ENCODE measurements around the gene PHRF1. TPM values are rescaled to one million over a fixed set of nuclear protein-coding genes. Genes with fewer than 3 reads are reported as not detected.
A peak's percentile ranks its signal among the peaks of the same experiment; 100 is the strongest.

Gene PHRF1
- total and polyA plus RNA-seq, 4 donors: 2.4 to 25.2 (median 18.8) TPM

- TF ChIP-seq REST (IDR thresholded peaks at IDR 0.05) (no peak), FOXA1 (IDR thresholded peaks at IDR 0.05) (no peak), GABPA (IDR thresholded peaks at IDR 0.05 in 1 of 2, conservative IDR thresholded peaks at IDR 0.05 in 1 of 2) (no peak), NR2F2 (IDR thresholded peaks at IDR 0.05) (peak; percentile 10), ATF3 (IDR thresholded peaks at IDR 0.05) (no peak), RAD21 (IDR thresholded peaks at IDR 0.05) (no peak)
Measured at GRCh38 chr11:569158-569885, 6.9 kb upstream of the PHRF1 start (continued).

- TF ChIP-seq TAF1 (conservative IDR thresholded peaks at IDR 0.05) (no peak), RXRA (IDR thresholded peaks at IDR 0.05) (no peak), HNF4A (conservative IDR thresholded peaks at IDR 0.05) (no peak), YY1 (IDR thresholded peaks at IDR 0.05) (no peak), FOXA1 (IDR thresholded peaks at IDR 0.05) (no peak), HNF4G (IDR thresholded peaks at IDR 0.05) (no peak), SP1 (IDR thresholded peaks at IDR 0.05) (no peak), FOXA2 (IDR thresholded peaks at IDR 0.05) (no peak), EGR1 (IDR thresholded peaks at IDR 0.05; ENCODE audit: low read depth in 2 of 2) (no peak), ATF3 (IDR thresholded peaks at IDR 0.05) (no peak), RAD21 (IDR thresholded peaks at IDR 0.05) (no peak), REST (IDR thresholded peaks at IDR 0.05) (no peak)
- peaks cover 6 to 40% (median 26%) of the 10 kb centered on the region in 4 donors for H3K4me1 ChIP-seq (ENCODE audit: control insufficient read depth in 4 of 4, insufficient read depth in 4 of 4, low read length in 3 of 4)
- DNase-seq (ENCODE audit: low spot score): no peak
- H3K27ac ChIP-seq (ENCODE audit: low read depth in 1 of 2, low read length in 2 of 2): no peak overlapping the region
- WGBS: 89% methylated on average over 8 of the region's 8 CpGs
- no peaks in the 10 kb centered on the region for H3K36me3 ChIP-seq (ENCODE audit: control insufficient read depth in 4 of 4, insufficient read depth in 3 of 4, low read depth in 1 of 4, low read length in 3 of 4)
- H3K4me3 ChIP-seq (ENCODE audit: low read depth in 1 of 3, low read length in 3 of 3): no peak overlapping the region
- H3K9me3 ChIP-seq (ENCODE audit: control insufficient read depth in 4 of 4, low read length in 3 of 4): no peaks in the 10 kb centered on the region
- H3K27me3 ChIP-seq (ENCODE audit: control insufficient read depth in 4 of 4, insufficient read depth in 4 of 4, low read length in 3 of 4): no peaks in the 10 kb centered on the region
- no peak overlapping the region for H3K9ac ChIP-seq (ENCODE audit: low read depth in 1 of 2, low read length in 2 of 2)
Measured at GRCh38 chr11:571802-572185, 4.5 kb upstream of the PHRF1 start.
